ENCODE measurements around the gene TPT1. TPM values are rescaled to one million over a fixed set of nuclear protein-coding genes. Genes with fewer than 3 reads are reported as not detected.

TPT1 gene
- total RNA-seq, 1 donor from 2014 or later = 2,772 TPM

GRCh38 chr13:45295536-45295935, 45.4 kb downstream of the TPT1 start:
- Mint-ChIP-seq H3K27me3 (ENCODE audit: low read depth) (no peaks in the 10 kb centered on the region), H3K36me3 (no peaks in the 10 kb centered on the region), H3K9me3 (no peaks in the 10 kb centered on the region), H3K27ac (no peak overlapping the region), H3K4me1 (no peaks in the 10 kb centered on the region), H3K4me3 (no peak overlapping the region)
- TF ChIP-seq, protein P1, sequence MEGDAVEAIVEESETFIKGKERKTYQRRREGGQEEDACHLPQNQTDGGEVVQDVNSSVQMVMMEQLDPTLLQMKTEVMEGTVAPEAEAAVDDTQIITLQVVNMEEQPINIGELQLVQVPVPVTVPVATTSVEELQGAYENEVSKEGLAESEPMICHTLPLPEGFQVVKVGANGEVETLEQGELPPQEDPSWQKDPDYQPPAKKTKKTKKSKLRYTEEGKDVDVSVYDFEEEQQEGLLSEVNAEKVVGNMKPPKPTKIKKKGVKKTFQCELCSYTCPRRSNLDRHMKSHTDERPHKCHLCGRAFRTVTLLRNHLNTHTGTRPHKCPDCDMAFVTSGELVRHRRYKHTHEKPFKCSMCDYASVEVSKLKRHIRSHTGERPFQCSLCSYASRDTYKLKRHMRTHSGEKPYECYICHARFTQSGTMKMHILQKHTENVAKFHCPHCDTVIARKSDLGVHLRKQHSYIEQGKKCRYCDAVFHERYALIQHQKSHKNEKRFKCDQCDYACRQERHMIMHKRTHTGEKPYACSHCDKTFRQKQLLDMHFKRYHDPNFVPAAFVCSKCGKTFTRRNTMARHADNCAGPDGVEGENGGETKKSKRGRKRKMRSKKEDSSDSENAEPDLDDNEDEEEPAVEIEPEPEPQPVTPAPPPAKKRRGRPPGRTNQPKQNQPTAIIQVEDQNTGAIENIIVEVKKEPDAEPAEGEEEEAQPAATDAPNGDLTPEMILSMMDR (IDR thresholded peaks at IDR 0.05; ENCODE audit: unreplicated experiment) = no peak
- DNase-seq (ENCODE audit: low spot score in 2 of 2, unreplicated experiment in 2 of 2) = no peak

DNA sequence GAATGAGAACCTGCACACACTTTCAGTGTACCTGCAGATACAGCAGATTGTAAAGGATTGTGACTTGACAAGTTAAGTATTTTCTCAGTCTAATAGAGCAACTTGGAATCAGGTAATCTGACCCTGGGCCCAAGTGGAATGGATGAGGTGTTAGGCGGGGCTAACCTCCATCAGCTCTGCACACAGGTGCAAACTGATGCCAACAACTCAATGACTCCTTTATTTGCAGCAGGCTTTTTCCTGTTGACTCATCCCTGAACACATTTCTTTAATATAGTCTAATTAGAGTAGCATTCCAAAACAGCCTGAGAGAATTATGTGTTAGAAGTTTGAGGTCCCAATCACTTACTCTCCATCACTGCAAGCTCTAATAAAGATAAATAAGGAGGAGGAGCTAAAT, 48.8 kb downstream of the TPT1 start:
- TF ChIP-seq, protein P1 (IDR thresholded peaks at IDR 0.05; ENCODE audit: unreplicated experiment) = no peak
- Mint-ChIP-seq H3K4me3 (no peak overlapping the region), H3K9me3 (no peaks in the 10 kb centered on the region), H3K4me1 (no peaks in the 10 kb centered on the region), H3K27me3 (ENCODE audit: low read depth) (no peaks in the 10 kb centered on the region), H3K36me3 (peaks cover 4% of the 10 kb centered on the region), H3K27ac (no peak overlapping the region)
- DNase-seq (ENCODE audit: low spot score in 2 of 2, unreplicated experiment in 2 of 2) = no peak

GRCh38 chr13:45289936-45290563, 50.9 kb downstream of the TPT1 start:
- H3K9me3 Mint-ChIP-seq = no peaks in the 10 kb centered on the region
- H3K4me3 Mint-ChIP-seq = no peak overlapping the region
- no peaks in the 10 kb centered on the region for H3K27me3 Mint-ChIP-seq (ENCODE audit: low read depth)
- peaks cover 9% of the 10 kb centered on the region for H3K36me3 Mint-ChIP-seq
- TF ChIP-seq, protein P1 (IDR thresholded peaks at IDR 0.05; ENCODE audit: unreplicated experiment) = no peak
- no peak for DNase-seq (ENCODE audit: low spot score in 2 of 2, unreplicated experiment in 2 of 2)
- no peak overlapping the region for H3K27ac Mint-ChIP-seq
- no peaks in the 10 kb centered on the region for H3K4me1 Mint-ChIP-seq

Other genes with a start within 250 kb of the TPT1 start
- gene GTF2F2, start 220.7 kb downstream of the TPT1 start, total RNA-seq = 19.9 to 21.4 TPM (median 20.7 TPM) in 3 replicates
- not detected in 3 replicates for gene KCTD4, start 140.1 kb downstream of the TPT1 start, total RNA-seq
- 8.8 to 13.9 TPM (median 12.2 TPM) in 3 replicates for gene SLC25A30, start 77.2 kb upstream of the TPT1 start, total RNA-seq
- 30.4 to 38.3 TPM (median 34.0 TPM) in 3 replicates for gene COG3, start 123.8 kb upstream of the TPT1 start, total RNA-seq

Measured in mesothelial cell of epicardium (in vitro differentiated cells).